Right atrium auricular region (tissue), 2 donors: Measurements from ENCODE around the gene C3AR1. TPM values are rescaled to one million over a fixed set of nuclear protein-coding genes. Genes with fewer than 3 reads are reported as not detected.
A peak's percentile ranks its signal among the peaks of the same experiment; 100 is the strongest.
"Not testable (repeated sequence)": the region's sequence is repeated elsewhere in the genome, so short reads cannot be mapped to it uniquely, and the experiment has no call there.

Experiments
- DNase-seq: peaks from one replicate; pipeline ENCODE4 v3.0.0-alpha.2; 2019; ENCODE audit warnings: low spot score
- H3K27ac ChIP-seq, 2 donors: fragments of 200-600 bp; sonication (generic); 1 replicate in 1 of 2; 2 replicates in 1 of 2; pipeline ENCODE4 v1.5.1; 2016 to 2019
- H3K27me3 ChIP-seq, 2 donors: fragments of 200-600 bp; sonication (generic); one replicate each; pipeline versions ENCODE4 v1.5.1 to v1.6.0; 2017 to 2019
- H3K36me3 ChIP-seq: fragments of 200-600 bp; sonication (generic); one replicate; pipeline ENCODE4 v1.5.1; 2016
- H3K4me1 ChIP-seq, 2 donors: fragments of 200-600 bp; sonication (generic); one replicate each; pipeline versions ENCODE4 v1.5.1 to v1.6.0; 2017 to 2019
- H3K4me3 ChIP-seq, 2 donors: fragments of 200-600 bp; sonication (generic); 1 replicate in 1 of 2; 2 replicates in 1 of 2; pipeline ENCODE4 v1.5.1; 2017 to 2019; ENCODE audit warnings: mild to moderate bottlenecking in 1 of 2, moderate library complexity in 1 of 2
- H3K9me3 ChIP-seq, 2 donors: fragments of 200-600 bp; sonication (generic); one replicate each; pipeline ENCODE4 v1.5.1; 2019
- total RNA-seq, 2 donors: library from RNA; depleted of rRNA; stranded (reverse); fragments of >200 nt; gene quantifications; one replicate each; pipeline ENCODE4 v1.1.0, GENCODE V29; 2016
- TF ChIP-seq, protein P1 (sequence below), 2 donors: fragments of 200-600 bp; sonication (generic); IDR thresholded peaks; one replicate each; pipeline ENCODE4 v1.5.1; 2019; ENCODE audit warnings: antibody characterized with exemption in 2 of 2

The C3AR1 gene
- total RNA-seq, 2 donors from 2014 or later, result 3.4 to 10.6 TPM

DNA sequence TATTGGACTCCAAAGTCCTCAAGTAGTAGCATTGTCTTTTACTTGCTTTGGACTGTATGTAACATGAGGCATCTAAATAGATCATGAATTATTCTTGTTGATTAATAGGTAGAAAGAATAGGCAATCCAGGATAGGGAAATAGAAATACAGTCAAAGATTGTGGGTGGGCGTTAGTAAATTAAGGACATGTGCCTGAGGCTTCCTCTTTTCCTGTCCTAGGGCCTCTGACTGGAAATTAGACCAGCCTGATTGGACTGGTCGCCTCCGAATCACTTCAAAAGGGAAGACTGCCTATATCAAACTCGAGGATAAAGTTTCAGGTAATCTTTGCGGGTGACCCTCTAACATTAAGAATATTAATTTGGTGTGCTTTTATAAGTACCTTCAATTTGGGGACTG is 23.6 kb upstream of the C3AR1 start:
- no peak for DNase-seq
- no peak overlapping the region for H3K27ac ChIP-seq
- TF ChIP-seq, protein P1, sequence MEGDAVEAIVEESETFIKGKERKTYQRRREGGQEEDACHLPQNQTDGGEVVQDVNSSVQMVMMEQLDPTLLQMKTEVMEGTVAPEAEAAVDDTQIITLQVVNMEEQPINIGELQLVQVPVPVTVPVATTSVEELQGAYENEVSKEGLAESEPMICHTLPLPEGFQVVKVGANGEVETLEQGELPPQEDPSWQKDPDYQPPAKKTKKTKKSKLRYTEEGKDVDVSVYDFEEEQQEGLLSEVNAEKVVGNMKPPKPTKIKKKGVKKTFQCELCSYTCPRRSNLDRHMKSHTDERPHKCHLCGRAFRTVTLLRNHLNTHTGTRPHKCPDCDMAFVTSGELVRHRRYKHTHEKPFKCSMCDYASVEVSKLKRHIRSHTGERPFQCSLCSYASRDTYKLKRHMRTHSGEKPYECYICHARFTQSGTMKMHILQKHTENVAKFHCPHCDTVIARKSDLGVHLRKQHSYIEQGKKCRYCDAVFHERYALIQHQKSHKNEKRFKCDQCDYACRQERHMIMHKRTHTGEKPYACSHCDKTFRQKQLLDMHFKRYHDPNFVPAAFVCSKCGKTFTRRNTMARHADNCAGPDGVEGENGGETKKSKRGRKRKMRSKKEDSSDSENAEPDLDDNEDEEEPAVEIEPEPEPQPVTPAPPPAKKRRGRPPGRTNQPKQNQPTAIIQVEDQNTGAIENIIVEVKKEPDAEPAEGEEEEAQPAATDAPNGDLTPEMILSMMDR (IDR thresholded peaks at IDR 0.05), result no peak
- H3K4me1 ChIP-seq, result peaks cover 0 to 13% of the 10 kb centered on the region in 2 donors
- peaks cover 50% of the 10 kb centered on the region for H3K36me3 ChIP-seq
- H3K27me3 ChIP-seq, result no peaks in the 10 kb centered on the region
- H3K9me3 ChIP-seq, result no peaks in the 10 kb centered on the region
- H3K4me3 ChIP-seq, result no peak overlapping the region

DNA sequence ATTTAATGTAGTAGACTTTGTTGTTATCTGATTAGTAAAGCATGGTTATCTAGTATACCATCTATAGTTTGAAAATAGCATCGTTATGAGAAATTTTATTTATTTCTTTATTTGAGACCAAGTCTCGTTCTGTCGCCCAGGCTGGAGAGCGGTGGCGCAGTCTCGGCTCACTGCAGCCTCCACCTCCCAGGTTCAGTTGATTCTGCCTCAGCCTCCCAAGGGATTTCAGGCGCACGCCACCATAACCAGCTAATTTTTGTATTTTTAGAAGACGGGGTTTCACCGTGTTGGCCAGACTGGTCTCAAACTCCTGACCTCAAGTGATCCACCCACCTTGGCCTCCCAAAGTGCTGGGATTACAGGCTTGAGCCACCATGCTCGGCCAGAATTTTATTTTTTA is 23.1 kb upstream of the C3AR1 start:
- H3K4me1 ChIP-seq, result peaks cover 0 to 16% of the 10 kb centered on the region in 2 donors
- not testable (repeated sequence) for H3K27me3 ChIP-seq, H3K27ac ChIP-seq, DNase-seq, H3K9me3 ChIP-seq, H3K4me3 ChIP-seq
- peaks cover 46% of the 10 kb centered on the region for H3K36me3 ChIP-seq

DNA sequence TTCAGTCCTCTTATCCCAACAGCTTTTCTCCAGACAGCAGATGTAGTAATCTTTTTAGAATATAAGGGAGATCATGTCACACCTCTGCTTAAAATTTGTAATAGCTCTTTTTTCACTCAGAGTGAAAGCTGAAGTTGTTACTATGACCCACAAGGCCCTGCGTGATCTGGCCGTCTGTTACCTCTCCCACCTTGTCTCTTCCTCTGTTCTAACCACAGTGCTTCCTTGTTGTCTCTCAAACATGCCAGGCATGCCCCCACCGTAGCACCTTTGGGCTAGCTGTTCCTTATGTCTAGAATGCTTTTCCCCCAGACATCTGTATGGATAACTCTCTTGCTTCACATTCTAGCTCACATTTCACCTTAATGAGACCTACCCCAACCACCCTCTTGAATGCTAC is 22.4 kb upstream of the C3AR1 start:
- TF ChIP-seq, protein P1 (IDR thresholded peaks at IDR 0.05), result no peak
- no peaks in the 10 kb centered on the region for H3K9me3 ChIP-seq
- H3K27ac ChIP-seq, result no peak overlapping the region
- H3K27me3 ChIP-seq, result no peaks in the 10 kb centered on the region
- no peak overlapping the region for H3K4me3 ChIP-seq
- no peak for DNase-seq
- H3K4me1 ChIP-seq, result peaks cover 0 to 22% of the 10 kb centered on the region in 2 donors
- peaks cover 39% of the 10 kb centered on the region for H3K36me3 ChIP-seq

DNA sequence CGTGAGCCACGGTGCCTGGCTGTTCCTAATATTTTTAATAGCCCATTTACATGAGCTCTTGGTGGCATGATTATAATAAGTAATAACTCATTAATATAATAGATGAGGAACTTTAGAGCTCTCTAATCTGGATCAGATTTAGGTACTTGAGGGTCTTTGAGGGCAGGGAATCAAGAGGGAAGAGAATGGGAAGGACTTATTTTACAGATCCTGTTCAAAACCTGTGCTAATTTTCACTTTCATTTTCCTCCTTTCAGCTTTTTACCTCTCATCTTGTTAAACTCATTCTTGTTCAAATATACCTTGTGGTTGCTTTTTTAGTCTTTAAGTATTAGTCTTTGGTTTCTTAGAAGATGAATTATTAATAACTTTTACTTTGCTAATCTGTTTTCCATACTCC is 21.5 kb upstream of the C3AR1 start:
- no peaks in the 10 kb centered on the region for H3K9me3 ChIP-seq
- no peak overlapping the region for H3K27ac ChIP-seq
- H3K4me3 ChIP-seq, result no peak overlapping the region
- peaks cover 0 to 31% of the 10 kb centered on the region in 2 donors for H3K4me1 ChIP-seq
- H3K36me3 ChIP-seq, result peaks cover 30% of the 10 kb centered on the region
- TF ChIP-seq, protein P1 (IDR thresholded peaks at IDR 0.05), result no peak
- H3K27me3 ChIP-seq, result no peaks in the 10 kb centered on the region
- DNase-seq, result no peak

DNA sequence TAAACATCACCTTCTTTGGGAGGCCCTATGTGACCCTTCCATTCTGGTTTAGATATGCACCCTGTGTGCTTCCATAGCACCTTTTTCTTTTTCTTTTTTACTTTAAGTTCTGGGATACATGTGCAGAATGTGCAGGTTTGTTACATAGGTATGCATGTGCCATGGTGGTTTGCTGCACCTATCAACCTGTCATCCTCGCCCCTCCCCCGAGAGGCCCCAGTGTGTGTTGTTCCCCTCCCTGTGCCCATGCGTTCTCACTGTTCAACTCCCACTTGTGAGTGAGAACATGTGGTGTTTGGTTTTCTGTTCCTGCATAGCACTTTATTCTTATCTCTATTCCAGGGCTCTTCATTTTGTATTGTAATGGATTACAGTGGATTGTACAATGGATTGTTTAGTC is 18.2 kb upstream of the C3AR1 start:
- H3K36me3 ChIP-seq, H3K27ac ChIP-seq, H3K9me3 ChIP-seq, H3K4me3 ChIP-seq, H3K27me3 ChIP-seq, DNase-seq: not testable (repeated sequence)
- peaks cover 0 to 41% of the 10 kb centered on the region in 2 donors for H3K4me1 ChIP-seq

DNA sequence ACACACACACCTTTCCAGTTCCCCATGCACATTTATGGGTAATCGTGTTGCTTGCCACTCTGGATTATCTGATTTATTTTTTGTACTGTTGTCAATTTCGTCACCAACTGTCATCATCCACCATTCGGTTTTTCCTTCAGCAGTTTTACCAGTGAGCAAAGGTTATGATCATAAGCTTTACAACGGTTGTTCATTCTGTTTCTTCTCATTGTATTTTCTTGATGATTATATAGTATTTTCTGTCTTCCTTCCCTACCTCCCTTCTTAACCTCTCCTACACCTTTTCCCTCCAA is 16.6 kb upstream of the C3AR1 start:
- DNase-seq, result no peak
- H3K27me3 ChIP-seq, result no peaks in the 10 kb centered on the region
- H3K4me3 ChIP-seq, result peak overlapping the region; percentile 79 to 81
- H3K9me3 ChIP-seq, result no peaks in the 10 kb centered on the region
- peaks cover 0 to 40% of the 10 kb centered on the region in 2 donors for H3K4me1 ChIP-seq
- TF ChIP-seq, protein P1 (IDR thresholded peaks at IDR 0.05), result no peak
- H3K36me3 ChIP-seq, result no peaks in the 10 kb centered on the region
- H3K27ac ChIP-seq, result peak overlapping the region; percentile 95 to 97

DNA sequence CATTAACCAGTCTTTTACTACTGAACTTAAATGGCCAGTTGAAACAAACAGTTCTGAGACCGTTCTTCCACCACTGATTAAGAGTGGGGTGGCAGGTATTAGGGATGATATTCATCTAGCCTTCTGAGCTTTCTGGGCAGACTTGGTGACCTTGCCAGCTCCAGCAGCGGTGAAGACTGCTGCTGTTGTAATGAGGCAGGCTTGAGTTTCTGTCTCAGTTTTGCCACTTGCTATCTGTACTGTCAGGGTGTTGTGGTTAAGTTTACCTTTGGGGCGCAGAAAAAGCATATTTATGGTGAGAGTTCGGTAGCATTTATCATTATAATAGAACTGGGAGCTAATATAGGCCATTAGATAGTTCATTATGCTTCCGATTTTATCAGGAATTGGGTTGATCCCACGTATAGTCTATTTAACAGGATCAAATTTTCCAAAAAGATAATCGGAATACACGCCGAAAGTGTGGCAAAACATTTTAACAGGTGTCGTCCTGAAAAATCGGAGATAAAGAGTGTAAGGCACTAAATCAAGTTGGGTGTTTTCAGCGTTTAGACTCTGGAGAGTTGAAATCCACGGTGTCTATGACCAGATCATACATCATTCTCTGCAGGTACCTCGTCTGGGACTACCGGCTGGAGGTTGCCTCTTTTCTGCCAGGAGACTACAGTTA is 15.2 kb upstream of the C3AR1 start:
- peak overlapping the region; percentile 95 to 97 for H3K27ac ChIP-seq
- H3K9me3 ChIP-seq, result no peaks in the 10 kb centered on the region
- H3K36me3 ChIP-seq, result no peaks in the 10 kb centered on the region
- TF ChIP-seq, protein P1 (IDR thresholded peaks at IDR 0.05), result no peak
- H3K27me3 ChIP-seq, result no peaks in the 10 kb centered on the region
- H3K4me3 ChIP-seq, result peak overlapping the region; percentile 79 to 81
- peaks cover 0 to 32% of the 10 kb centered on the region in 2 donors for H3K4me1 ChIP-seq
- no peak for DNase-seq
